AG10803 (cell line): ENCODE data around the gene MYO16.
"Not testable (repeated sequence)": the region's sequence is repeated elsewhere in the genome, so short reads cannot be mapped to it uniquely, and the experiment has no call there.

Experiments used
- DNase-seq: peaks from one replicate; pipeline ENCODE4 v3.0.0; 2010; ENCODE audit warnings: low read depth
- H3K4me3 ChIP-seq: 2 replicates; pipeline ENCODE4 v1.5.1; 2011; ENCODE audit warnings: mild to moderate bottlenecking, low read length, control low read depth
- TF ChIP-seq, protein P1 (sequence below): conservative IDR thresholded peaks from 2 replicates; pipeline ENCODE4 v1.5.1; 2011; ENCODE audit warnings: mild to moderate bottlenecking, low read length, control low read depth, inconsistent platforms

Gene MYO16

DNA sequence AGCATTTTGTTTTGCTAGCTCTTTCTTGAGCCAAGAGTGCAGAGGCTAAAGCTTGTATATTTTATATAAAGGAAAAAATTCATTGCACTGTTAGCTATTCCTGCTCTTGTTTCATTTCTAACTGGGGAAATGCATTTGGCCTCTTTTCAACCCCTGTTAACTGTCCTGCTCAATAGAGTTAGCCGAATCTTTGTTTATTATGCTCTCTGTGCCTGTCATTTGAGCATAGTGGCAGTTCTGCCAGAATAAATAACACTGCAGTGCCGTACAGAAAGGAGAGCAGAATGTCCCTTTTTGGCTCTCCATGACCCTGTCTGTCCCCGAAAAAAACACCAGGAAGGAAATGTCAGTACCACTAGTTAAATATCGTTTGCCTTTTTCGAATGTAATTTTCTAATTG lies 350.8 kb downstream of the MYO16 start:
- H3K4me3 ChIP-seq = no peak overlapping the region
- DNase-seq = no peak
- TF ChIP-seq, protein P1, sequence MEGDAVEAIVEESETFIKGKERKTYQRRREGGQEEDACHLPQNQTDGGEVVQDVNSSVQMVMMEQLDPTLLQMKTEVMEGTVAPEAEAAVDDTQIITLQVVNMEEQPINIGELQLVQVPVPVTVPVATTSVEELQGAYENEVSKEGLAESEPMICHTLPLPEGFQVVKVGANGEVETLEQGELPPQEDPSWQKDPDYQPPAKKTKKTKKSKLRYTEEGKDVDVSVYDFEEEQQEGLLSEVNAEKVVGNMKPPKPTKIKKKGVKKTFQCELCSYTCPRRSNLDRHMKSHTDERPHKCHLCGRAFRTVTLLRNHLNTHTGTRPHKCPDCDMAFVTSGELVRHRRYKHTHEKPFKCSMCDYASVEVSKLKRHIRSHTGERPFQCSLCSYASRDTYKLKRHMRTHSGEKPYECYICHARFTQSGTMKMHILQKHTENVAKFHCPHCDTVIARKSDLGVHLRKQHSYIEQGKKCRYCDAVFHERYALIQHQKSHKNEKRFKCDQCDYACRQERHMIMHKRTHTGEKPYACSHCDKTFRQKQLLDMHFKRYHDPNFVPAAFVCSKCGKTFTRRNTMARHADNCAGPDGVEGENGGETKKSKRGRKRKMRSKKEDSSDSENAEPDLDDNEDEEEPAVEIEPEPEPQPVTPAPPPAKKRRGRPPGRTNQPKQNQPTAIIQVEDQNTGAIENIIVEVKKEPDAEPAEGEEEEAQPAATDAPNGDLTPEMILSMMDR = no peak

DNA sequence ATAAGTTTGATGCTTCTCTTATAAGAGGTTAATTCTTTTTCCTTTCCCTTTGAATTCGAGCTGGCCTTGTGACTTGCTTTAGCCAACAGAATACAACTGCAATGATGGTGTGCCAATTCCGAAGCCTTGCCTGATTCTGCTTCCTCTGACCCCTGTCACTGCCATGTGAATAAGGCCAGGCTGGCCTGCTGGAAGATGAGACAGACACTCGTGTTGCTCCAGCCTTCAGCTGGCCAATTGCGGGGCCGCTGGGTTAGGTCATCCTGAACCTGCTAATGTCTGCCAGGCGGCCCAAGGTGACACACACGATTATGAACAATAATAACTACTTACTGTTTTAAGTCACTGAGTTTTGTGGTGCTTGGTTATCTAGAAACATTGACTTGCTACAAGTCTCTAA lies 352.0 kb downstream of the MYO16 start:
- no peak overlapping the region for H3K4me3 ChIP-seq
- DNase-seq = no peak
- TF ChIP-seq, protein P1 = no peak

DNA sequence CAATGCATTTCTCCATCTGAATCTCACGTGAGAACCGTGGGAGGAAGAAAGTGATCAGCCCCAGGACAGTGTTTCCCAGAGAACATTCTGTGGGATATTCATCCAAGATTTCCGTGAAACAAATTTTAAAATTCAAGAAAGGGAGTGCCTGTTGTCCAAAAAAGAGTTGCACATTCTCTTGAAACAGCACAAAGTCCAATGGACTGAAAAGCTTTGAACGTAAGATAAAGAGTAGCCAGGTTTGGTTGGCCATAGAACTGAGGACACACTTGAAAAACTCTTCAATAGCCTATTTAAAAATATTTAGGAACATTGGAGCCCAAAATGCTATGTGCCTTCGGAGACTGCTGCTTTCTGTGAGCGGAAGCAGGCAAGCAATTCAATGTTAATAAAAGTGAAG lies 353.9 kb downstream of the MYO16 start:
- H3K4me3 ChIP-seq = no peak overlapping the region
- no peak for DNase-seq
- TF ChIP-seq, protein P1 = no peak

DNA sequence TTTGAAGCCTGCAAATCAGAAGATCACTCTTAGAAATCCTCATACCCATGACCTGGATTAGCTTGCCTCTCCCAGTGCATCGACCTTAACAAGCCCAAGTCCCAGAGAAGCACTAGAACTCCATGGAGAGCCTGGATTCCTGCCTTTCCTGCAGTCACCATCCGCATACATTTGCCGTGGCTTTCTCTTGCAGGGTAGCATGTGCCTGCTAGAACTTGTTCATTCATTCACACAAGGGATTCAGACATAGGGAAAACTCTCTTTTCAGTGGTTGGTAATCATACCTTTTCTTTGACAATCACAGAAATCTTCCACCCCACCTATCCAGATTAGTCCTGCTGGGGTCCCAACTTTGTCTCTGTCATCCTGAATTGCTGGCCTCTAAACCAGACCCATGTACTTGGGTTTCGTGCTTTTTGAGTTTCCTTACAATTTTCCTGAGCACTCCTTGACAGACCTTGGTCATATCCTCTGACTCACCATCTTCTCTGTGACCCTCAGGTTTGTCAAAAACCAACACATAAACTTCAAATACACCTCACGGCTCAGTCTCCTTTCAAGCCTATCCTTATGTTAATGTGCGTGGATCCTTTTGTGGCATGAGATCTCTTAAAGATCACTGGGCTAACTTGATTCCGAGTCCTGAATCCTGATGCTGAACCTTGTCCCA lies 355.0 kb downstream of the MYO16 start:
- TF ChIP-seq, protein P1 = no peak
- DNase-seq = no peak
- H3K4me3 ChIP-seq = no peak overlapping the region

DNA sequence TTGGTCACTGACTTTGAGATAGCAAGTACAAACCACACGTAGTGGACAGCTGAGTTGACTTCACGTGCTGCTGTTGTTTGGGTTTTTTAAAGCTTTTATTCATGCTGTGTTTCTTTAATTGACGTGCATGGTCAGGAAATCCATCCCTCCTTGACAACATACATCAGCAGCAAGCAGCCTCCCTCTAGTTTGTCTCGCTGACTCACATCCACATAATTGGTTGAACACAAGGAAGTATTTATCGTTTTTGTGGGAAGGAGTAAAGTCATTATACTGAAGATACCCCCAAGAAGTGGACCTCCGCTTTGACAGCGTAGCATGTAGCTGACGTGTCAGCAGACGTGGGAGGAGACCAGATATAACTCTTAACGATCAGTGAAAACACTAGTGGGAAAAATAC lies 355.8 kb downstream of the MYO16 start:
- TF ChIP-seq, protein P1 = no peak
- H3K4me3 ChIP-seq = no peak overlapping the region
- no peak for DNase-seq

DNA sequence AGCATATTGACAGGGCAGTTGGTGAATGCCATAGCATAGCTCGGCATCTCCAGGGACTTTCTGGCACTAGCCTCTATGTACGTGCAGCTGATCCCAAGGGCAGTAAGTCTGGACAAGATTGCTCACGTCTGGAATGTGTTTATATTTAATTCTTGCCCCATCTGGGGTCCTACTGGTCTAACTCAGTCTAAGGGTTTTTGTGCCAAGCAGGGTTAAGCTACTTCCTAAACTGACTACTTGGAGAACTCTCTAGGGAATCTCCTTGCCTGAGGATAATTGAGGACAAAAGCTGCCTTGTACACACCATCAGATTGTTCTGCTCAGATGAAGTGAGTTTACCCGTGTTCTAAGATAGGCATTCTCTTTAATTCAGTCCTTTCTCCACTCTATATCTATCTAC lies 358.1 kb downstream of the MYO16 start:
- TF ChIP-seq, protein P1 = no peak
- H3K4me3 ChIP-seq = no peak overlapping the region
- DNase-seq = peak; percentile 93

DNA sequence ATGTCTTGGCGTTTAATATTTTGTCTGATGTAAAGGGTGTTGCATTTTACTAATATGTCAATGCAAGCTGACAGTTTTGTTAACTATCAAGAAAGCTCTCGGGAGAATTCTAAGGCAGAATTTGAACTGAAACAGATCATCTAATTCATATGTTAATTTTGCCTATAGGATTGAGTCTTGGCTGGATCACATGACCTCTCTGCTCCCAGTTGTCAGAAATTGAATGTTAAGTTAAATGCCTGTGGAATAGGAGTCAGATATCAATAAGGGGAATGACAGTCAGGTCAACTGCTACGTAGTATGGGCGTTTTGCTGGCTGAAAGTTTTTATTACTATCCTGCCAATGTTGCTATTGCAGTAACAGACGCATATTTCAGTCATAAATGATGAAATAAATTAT lies 358.5 kb downstream of the MYO16 start:
- no peak overlapping the region for H3K4me3 ChIP-seq
- DNase-seq = peak; percentile 35
- TF ChIP-seq, protein P1 = no peak

DNA sequence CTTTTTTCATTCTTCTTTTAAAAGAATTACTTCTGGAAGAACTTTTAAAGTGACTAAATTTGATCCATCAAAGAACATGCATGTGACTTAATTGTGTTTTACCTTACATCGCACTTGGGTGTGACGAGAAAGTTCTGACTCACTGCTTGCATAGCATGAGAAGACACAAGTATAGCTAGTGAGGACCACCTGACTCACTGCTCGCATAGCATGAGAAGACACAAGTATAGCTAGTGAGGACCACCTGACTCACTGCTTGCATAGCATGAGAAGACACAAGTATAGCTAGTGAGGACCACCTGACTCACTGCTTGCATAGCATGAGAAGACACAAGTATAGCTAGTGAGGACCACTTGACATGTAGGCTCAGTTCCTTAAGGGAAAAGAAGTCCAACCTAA lies 362.0 kb downstream of the MYO16 start:
- not testable (repeated sequence) for H3K4me3 ChIP-seq, DNase-seq
